ENCODE measurements around the gene PTCH1.

Gene PTCH1

GRCh38 chr9:95437559-95437958 lies 79.2 kb downstream of the PTCH1 start:
- DNase-seq (ENCODE audit: low read depth) = no peak

- no peak for DNase-seq (ENCODE audit: low read depth)
Observed at GRCh38 chr9:95436416-95436815, 80.4 kb downstream of the PTCH1 start.

- no peak for DNase-seq (ENCODE audit: low read depth)
Observed at GRCh38 chr9:95435074-95435728, 81.6 kb downstream of the PTCH1 start.

GRCh38 chr9:95434116-95435073 lies 82.4 kb downstream of the PTCH1 start:
- no peak for DNase-seq (ENCODE audit: low read depth)

GRCh38 chr9:95433096-95433819 lies 83.5 kb downstream of the PTCH1 start:
- no peak for DNase-seq (ENCODE audit: low read depth)

- no peak for DNase-seq (ENCODE audit: low read depth)
Observed at GRCh38 chr9:95431286-95431685, 85.5 kb downstream of the PTCH1 start.

- DNase-seq (ENCODE audit: low read depth) = no peak
Observed at GRCh38 chr9:95429948-95430620, 86.7 kb downstream of the PTCH1 start.

GRCh38 chr9:95429096-95429495 lies 87.7 kb downstream of the PTCH1 start:
- no peak for DNase-seq (ENCODE audit: low read depth)

- DNase-seq (ENCODE audit: low read depth) = no peak
Observed at GRCh38 chr9:95425910-95426551, 90.7 kb downstream of the PTCH1 start.

- DNase-seq (ENCODE audit: low read depth) = no peak
Observed at GRCh38 chr9:95422650-95423049, 94.1 kb downstream of the PTCH1 start.

- DNase-seq (ENCODE audit: low read depth) = no peak
Observed at GRCh38 chr9:95420518-95420917, 96.3 kb downstream of the PTCH1 start.

- DNase-seq (ENCODE audit: low read depth) = no peak
Observed at GRCh38 chr9:95419444-95419843, 97.3 kb downstream of the PTCH1 start.

- no peak for DNase-seq (ENCODE audit: low read depth)
Observed at GRCh38 chr9:95415158-95415557, 101.6 kb downstream of the PTCH1 start.

GRCh38 chr9:95413793-95414192 lies 103.0 kb downstream of the PTCH1 start:
- no peak for DNase-seq (ENCODE audit: low read depth)

GRCh38 chr9:95411054-95411892 lies 105.5 kb downstream of the PTCH1 start:
- DNase-seq (ENCODE audit: low read depth) = no peak

GRCh38 chr9:95409650-95410426 lies 106.9 kb downstream of the PTCH1 start:
- peak; percentile 88 for DNase-seq (ENCODE audit: low read depth)

GRCh38 chr9:95407524-95407923 lies 109.2 kb downstream of the PTCH1 start:
- no peak for DNase-seq (ENCODE audit: low read depth)

- DNase-seq (ENCODE audit: low read depth) = peak; percentile 78
Observed at GRCh38 chr9:95406121-95406520, 110.7 kb downstream of the PTCH1 start.

- no peak for DNase-seq (ENCODE audit: low read depth)
Observed at GRCh38 chr9:95399261-95399660, 117.5 kb downstream of the PTCH1 start.
